GM23338 (cell line): ENCODE results near the gene P4HA1. TPM values are rescaled to one million over a fixed set of nuclear protein-coding genes. Genes with fewer than 3 reads are reported as not detected.

Source experiments
- ATAC-seq: fragments of 200-7000 bp; cut with Tn5 transposase; 3 replicates; pipeline ENCODE4 v1.9.1; 2020
- DNase-seq: peaks from one replicate; pipeline ENCODE4 v3.0.0-alpha.2; 2015; ENCODE audit warnings: low spot score
- H2AFZ ChIP-seq: fragments of 200-600 bp; sonication (generic); 2 replicates; pipeline ENCODE4 v1.8.0; 2016; ENCODE audit warnings: antibody characterized with exemption, mild to moderate bottlenecking, moderate library complexity
- H3F3A ChIP-seq: fragments of 200-600 bp; sonication (generic); replicated peaks from 2 replicates; pipeline ENCODE4 v1.8.0; 2017; ENCODE audit warnings: antibody characterized with exemption, mixed run types, low read depth
- H3K27ac ChIP-seq: fragments of 200-600 bp; sonication (generic); 2 replicates; pipeline ENCODE4 v1.6.1; 2016; ENCODE audit warnings: low read depth
- H3K27me3 ChIP-seq: fragments of 200-600 bp; sonication (generic); 2 replicates; pipeline ENCODE4 v1.8.0; 2016; ENCODE audit warnings: mild to moderate bottlenecking, mixed run types, moderate library complexity; ENCODE audit not compliant: insufficient read depth
- H3K36me3 ChIP-seq: fragments of 200-600 bp; sonication (generic); 2 replicates; pipeline ENCODE4 v1.8.0; 2016; ENCODE audit warnings: mild to moderate bottlenecking; ENCODE audit not compliant: insufficient read depth
- H3K4me1 ChIP-seq: fragments of 200-600 bp; sonication (generic); 2 replicates; pipeline ENCODE4 v1.8.0; 2016; ENCODE audit warnings: mild to moderate bottlenecking, moderate library complexity; ENCODE audit not compliant: insufficient read depth
- H3K4me2 ChIP-seq: fragments of 200-600 bp; sonication (generic); 2 replicates; pipeline ENCODE4 v1.7.1; 2017; ENCODE audit warnings: mixed run types
- H3K4me3 ChIP-seq: fragments of 200-600 bp; sonication (generic); 2 replicates; pipeline ENCODE4 v1.6.1; 2016; ENCODE audit warnings: mixed run types
- H3K79me2 ChIP-seq: fragments of 200-600 bp; sonication (generic); replicated peaks from 2 replicates; pipeline ENCODE4 v1.8.0; 2017; ENCODE audit warnings: mild to moderate bottlenecking; ENCODE audit not compliant: insufficient read depth
- H3K9me2 ChIP-seq: fragments of 200-600 bp; sonication (generic); 2 replicates; pipeline ENCODE4 v1.8.0; 2017; ENCODE audit not compliant: insufficient read depth
- H4K20me1 ChIP-seq: fragments of 200-600 bp; sonication (generic); replicated peaks from 2 replicates; pipeline ENCODE4 v1.8.0; 2017; ENCODE audit warnings: mild to moderate bottlenecking; ENCODE audit not compliant: insufficient read depth
- H3K27ac Mint-ChIP-seq: 2 replicates; pipeline ENCODE4 v1.8.0; 2020; ENCODE audit warnings: inconsistent platforms, mild to moderate bottlenecking, moderate library complexity, mixed read lengths
- H3K27me3 Mint-ChIP-seq: 3 replicates; pipeline ENCODE4 v1.8.0; 2022; ENCODE audit warnings: low read depth, mild to moderate bottlenecking, moderate library complexity, mixed read lengths, inconsistent platforms; ENCODE audit not compliant: insufficient read depth, poor library complexity
- H3K36me3 Mint-ChIP-seq: 3 replicates; pipeline ENCODE4 v1.8.0; 2021; ENCODE audit warnings: low read depth, mild to moderate bottlenecking, inconsistent platforms, moderate library complexity, mixed read lengths
- H3K4me1 Mint-ChIP-seq: 3 replicates; pipeline ENCODE4 v1.8.0; 2020; ENCODE audit warnings: mild to moderate bottlenecking, inconsistent platforms, mixed read lengths
- H3K4me3 Mint-ChIP-seq: 3 replicates; pipeline ENCODE4 v1.8.0; 2021; ENCODE audit warnings: moderate library complexity, mild to moderate bottlenecking, inconsistent platforms, mixed read lengths
- H3K9me3 Mint-ChIP-seq: 3 replicates; pipeline ENCODE4 v1.8.0; 2020; ENCODE audit warnings: moderate library complexity, mild to moderate bottlenecking, inconsistent platforms, mixed read lengths
- ETS1 ChIP-seq: IDR thresholded peaks from 2 replicates; pipeline ENCODE4 v1.6.1; 2016; ENCODE audit warnings: antibody characterized with exemption
- EZH2 ChIP-seq: fragments of 200-600 bp; sonication (generic); IDR thresholded peaks from one replicate; pipeline ENCODE4 v1.8.0; 2017; ENCODE audit warnings: antibody characterized with exemption, mild to moderate bottlenecking, low read depth; ENCODE audit not compliant: unreplicated experiment
- EZH2phosphoT487 ChIP-seq: fragments of 200-600 bp; sonication (generic); IDR thresholded peaks from one replicate; pipeline ENCODE4 v1.8.1; 2018; ENCODE audit warnings: antibody characterized with exemption; ENCODE audit not compliant: unreplicated experiment
- JUNB ChIP-seq: IDR thresholded peaks from one replicate; pipeline ENCODE4 v1.6.1; 2016; ENCODE audit warnings: antibody characterized with exemption; ENCODE audit not compliant: unreplicated experiment
- ZNF331 ChIP-seq: fragments of 250-450 bp; sonication (Bioruptor Pico); IDR thresholded peaks from 2 replicates; pipeline ENCODE4 v1.5.0; 2020; ENCODE audit warnings: low read depth, mild to moderate bottlenecking, moderate library complexity
- polyA plus RNA-seq: library from polyadenylated mRNA; unstranded; fragments of >200 nt; fragmentation: Nextera tagmentation; extraction: Ambion mirVana; gene quantifications from 2 replicates; pipeline ENCODE4 v1.2.1, GENCODE V29; 2016
- total RNA-seq: library from RNA; depleted of rRNA; stranded (reverse); fragments of >200 nt; shearing (Covaris generic); gene quantifications from 2 replicates; pipeline ENCODE4 v1.2.3, GENCODE V29; 2014
- TF ChIP-seq, protein P1 (sequence below), 2 experiments: fragments of 200-600 bp in 1 of 2; sonication (generic) in 1 of 2; conservative IDR thresholded peaks; 2 replicates each; pipeline versions ENCODE4 v1.5.1 to v1.6.1; 2016 to 2017; ENCODE audit warnings: antibody characterized with exemption in 2 of 2, low read depth in 2 of 2, mild to moderate bottlenecking in 2 of 2, moderate library complexity in 1 of 2
- TF ChIP-seq, protein P2 (sequence below): fragments of 250-450 bp; sonication (Bioruptor Pico); IDR thresholded peaks from 2 replicates; pipeline ENCODE4 v1.5.0; 2020; ENCODE audit warnings: mild to moderate bottlenecking, moderate library complexity

The P4HA1 gene
- total and polyA plus RNA-seq, 2 experiments from 2014 or later, result 26.4 to 27.1 TPM

- TF ChIP-seq, protein P1, sequence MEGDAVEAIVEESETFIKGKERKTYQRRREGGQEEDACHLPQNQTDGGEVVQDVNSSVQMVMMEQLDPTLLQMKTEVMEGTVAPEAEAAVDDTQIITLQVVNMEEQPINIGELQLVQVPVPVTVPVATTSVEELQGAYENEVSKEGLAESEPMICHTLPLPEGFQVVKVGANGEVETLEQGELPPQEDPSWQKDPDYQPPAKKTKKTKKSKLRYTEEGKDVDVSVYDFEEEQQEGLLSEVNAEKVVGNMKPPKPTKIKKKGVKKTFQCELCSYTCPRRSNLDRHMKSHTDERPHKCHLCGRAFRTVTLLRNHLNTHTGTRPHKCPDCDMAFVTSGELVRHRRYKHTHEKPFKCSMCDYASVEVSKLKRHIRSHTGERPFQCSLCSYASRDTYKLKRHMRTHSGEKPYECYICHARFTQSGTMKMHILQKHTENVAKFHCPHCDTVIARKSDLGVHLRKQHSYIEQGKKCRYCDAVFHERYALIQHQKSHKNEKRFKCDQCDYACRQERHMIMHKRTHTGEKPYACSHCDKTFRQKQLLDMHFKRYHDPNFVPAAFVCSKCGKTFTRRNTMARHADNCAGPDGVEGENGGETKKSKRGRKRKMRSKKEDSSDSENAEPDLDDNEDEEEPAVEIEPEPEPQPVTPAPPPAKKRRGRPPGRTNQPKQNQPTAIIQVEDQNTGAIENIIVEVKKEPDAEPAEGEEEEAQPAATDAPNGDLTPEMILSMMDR (conservative IDR thresholded peaks at IDR 0.05; ENCODE audit: low read depth in 2 of 2), result no peak
Observed at GRCh38 chr10:72981882-72982529, 114.7 kb downstream of the P4HA1 start (continued).

- Histone ChIP-seq H3K4me1 (no peaks in the 10 kb centered on the region), H3K27ac (no peak overlapping the region), H4K20me1 (no peaks in the 10 kb centered on the region), H3K4me2 (no peak overlapping the region), H3F3A (no peaks in the 10 kb centered on the region), H2AFZ (no peak overlapping the region), H3K79me2 (no peaks in the 10 kb centered on the region), H3K4me3 (no peak overlapping the region), H3K9me2 (no peaks in the 10 kb centered on the region), H3K27me3 (no peaks in the 10 kb centered on the region), H3K36me3 (peaks cover 2% of the 10 kb centered on the region; the same call in 1 of the 2 replicates)
- H3K4me3 Mint-ChIP-seq, result no peak overlapping the region
- ATAC-seq (peak; percentile 62; the same call in 2 of the 3 replicates), DNase-seq (no peak)
- peaks cover 37% of the 10 kb centered on the region for H3K9me3 Mint-ChIP-seq
- H3K27me3 Mint-ChIP-seq, result peaks cover 1% of the 10 kb centered on the region
- no peak overlapping the region for H3K27ac Mint-ChIP-seq
- TF ChIP-seq, protein P2, sequence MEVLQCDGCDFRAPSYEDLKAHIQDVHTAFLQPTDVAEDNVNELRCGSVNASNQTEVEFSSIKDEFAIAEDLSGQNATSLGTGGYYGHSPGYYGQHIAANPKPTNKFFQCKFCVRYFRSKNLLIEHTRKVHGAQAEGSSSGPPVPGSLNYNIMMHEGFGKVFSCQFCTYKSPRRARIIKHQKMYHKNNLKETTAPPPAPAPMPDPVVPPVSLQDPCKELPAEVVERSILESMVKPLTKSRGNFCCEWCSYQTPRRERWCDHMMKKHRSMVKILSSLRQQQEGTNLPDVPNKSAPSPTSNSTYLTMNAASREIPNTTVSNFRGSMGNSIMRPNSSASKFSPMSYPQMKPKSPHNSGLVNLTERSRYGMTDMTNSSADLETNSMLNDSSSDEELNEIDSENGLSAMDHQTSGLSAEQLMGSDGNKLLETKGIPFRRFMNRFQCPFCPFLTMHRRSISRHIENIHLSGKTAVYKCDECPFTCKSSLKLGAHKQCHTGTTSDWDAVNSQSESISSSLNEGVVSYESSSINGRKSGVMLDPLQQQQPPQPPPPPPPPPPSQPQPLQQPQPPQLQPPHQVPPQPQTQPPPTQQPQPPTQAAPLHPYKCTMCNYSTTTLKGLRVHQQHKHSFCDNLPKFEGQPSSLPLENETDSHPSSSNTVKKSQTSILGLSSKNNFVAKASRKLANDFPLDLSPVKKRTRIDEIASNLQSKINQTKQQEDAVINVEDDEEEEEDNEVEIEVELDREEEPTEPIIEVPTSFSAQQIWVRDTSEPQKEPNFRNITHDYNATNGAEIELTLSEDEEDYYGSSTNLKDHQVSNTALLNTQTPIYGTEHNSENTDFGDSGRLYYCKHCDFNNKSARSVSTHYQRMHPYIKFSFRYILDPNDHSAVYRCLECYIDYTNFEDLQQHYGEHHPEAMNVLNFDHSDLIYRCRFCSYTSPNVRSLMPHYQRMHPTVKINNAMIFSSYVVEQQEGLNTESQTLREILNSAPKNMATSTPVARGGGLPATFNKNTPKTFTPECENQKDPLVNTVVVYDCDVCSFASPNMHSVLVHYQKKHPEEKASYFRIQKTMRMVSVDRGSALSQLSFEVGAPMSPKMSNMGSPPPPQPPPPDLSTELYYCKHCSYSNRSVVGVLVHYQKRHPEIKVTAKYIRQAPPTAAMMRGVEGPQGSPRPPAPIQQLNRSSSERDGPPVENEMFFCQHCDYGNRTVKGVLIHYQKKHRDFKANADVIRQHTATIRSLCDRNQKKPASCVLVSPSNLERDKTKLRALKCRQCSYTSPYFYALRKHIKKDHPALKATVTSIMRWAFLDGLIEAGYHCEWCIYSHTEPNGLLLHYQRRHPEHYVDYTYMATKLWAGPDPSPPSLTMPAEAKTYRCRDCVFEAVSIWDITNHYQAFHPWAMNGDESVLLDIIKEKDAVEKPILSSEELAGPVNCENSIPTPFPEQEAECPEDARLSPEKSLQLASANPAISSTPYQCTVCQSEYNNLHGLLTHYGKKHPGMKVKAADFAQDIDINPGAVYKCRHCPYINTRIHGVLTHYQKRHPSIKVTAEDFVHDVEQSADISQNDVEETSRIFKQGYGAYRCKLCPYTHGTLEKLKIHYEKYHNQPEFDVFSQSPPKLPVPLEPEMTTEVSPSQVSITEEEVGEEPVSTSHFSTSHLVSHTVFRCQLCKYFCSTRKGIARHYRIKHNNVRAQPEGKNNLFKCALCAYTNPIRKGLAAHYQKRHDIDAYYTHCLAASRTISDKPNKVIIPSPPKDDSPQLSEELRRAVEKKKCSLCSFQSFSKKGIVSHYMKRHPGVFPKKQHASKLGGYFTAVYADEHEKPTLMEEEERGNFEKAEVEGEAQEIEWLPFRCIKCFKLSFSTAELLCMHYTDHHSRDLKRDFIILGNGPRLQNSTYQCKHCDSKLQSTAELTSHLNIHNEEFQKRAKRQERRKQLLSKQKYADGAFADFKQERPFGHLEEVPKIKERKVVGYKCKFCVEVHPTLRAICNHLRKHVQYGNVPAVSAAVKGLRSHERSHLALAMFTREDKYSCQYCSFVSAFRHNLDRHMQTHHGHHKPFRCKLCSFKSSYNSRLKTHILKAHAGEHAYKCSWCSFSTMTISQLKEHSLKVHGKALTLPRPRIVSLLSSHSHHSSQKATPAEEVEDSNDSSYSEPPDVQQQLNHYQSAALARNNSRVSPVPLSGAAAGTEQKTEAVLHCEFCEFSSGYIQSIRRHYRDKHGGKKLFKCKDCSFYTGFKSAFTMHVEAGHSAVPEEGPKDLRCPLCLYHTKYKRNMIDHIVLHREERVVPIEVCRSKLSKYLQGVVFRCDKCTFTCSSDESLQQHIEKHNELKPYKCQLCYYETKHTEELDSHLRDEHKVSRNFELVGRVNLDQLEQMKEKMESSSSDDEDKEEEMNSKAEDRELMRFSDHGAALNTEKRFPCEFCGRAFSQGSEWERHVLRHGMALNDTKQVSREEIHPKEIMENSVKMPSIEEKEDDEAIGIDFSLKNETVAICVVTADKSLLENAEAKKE, result no peak
- TF ChIP-seq EZH2phosphoT487 (no peak), ETS1 (no peak), ZNF331 (CRISPR knock-in tag) (no peak), EZH2 (no peak), JUNB (no peak)
- TF ChIP-seq, protein P1 (conservative IDR thresholded peaks at IDR 0.05; ENCODE audit: low read depth in 2 of 2), result no peak
- H3K4me1 Mint-ChIP-seq, result no peaks in the 10 kb centered on the region
- H3K36me3 Mint-ChIP-seq, result peaks cover 13% of the 10 kb centered on the region
Observed at GRCh38 chr10:72981028-72981881, 115.4 kb downstream of the P4HA1 start.
